Fibroblast of skin of right biceps (primary cell): ENCODE data around the gene LAMA1.

Source experiments
- DNase-seq: peaks from one replicate; pipeline ENCODE4 v3.0.0-alpha.2; 2013

The LAMA1 gene

DNA sequence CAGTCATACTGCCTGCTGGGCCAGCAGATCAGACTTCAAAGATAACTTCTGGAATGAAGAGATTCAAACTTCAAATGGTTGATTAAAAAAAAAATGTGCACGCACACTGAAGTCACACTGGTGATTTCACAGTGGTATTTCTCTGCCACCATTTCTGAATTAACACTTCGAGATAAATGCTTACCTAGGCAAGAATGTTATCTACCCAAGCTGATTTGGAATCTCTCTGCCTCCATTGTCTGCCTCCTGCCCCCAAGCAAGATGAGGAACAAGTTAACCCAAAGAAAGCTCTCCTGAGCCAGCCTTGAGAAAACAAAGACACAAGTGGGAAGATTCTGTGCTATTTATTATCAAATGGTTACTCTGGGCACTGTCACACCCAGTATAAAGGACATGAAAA is 6.5 kb downstream of the LAMA1 start:
- DNase-seq: no peak

DNA sequence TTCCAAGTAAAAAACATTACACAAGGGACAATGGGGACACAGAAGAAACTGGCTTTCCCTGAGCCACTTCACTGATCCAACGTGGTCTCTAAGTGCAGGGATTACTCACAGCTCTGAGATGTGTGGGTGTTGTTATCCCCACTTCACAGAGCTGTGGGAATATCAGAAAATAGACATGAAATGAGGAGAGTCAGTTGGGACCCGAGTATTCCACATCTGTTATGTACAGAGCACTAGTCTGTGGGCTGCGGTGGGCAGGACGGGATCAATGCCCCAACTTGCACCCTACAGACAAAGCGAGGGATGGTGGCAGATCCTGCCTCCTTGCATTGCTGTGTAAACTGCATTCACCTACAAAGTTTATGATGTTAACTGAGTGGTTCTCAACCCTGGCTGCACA is 11.7 kb downstream of the LAMA1 start:
- DNase-seq: no peak

DNA sequence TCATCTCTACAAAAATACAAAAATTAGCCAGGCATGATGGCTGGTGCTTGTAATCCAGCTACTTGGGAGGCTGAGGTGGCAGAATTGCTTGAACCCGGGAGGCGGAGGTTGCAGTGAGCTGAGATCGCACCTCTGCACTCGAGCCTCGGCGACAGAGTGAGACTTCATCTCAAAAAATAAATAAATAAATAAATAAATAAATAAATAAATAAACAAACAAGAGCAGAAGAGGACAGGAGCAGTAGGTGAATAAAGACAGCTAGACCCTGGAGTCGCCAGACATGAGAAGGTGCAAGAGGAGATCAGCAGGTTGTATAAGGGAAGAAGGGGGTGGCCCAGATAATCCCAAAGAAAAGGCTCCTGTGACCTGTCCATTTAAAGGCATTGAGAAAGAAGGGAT is 12.3 kb downstream of the LAMA1 start:
- no peak for DNase-seq

DNA sequence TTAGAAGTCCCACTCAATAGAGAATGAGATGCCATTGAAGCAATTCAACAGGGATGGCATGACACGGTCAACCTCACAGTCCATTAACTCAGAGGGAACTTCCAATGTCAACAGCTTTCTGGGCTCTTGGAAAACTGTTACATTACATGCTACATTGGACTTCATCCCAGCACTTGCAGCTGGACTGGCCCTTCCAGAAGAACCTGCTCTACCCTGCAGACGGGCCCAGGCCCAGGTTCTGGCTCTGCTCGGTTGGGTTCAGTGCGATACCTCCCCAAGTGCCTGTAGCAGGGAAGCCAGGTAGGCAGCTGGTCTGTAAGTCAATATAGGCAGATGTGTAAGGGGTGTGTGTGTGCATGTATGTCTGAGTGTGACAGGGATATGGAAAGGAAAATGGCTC is 12.9 kb downstream of the LAMA1 start:
- DNase-seq: no peak

DNA sequence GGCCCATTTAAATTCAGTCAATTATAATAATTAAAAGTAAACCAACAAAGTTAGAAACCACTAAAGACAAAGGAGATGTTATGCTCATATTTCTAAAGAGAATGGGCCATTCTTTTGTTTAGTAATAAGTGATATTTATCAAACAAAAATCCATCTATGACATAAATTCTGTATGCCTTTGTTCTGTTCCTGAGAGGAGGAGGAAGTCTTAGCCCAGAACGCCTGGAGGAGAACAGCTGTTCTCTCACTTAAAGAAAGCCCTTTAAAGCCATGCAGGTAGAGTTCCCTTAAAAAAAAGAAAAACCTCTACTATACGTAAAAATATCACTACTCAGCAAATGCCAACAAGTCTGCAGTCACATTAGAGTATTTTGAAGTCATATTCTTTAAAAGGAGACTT is 15.5 kb downstream of the LAMA1 start:
- no peak for DNase-seq

DNA sequence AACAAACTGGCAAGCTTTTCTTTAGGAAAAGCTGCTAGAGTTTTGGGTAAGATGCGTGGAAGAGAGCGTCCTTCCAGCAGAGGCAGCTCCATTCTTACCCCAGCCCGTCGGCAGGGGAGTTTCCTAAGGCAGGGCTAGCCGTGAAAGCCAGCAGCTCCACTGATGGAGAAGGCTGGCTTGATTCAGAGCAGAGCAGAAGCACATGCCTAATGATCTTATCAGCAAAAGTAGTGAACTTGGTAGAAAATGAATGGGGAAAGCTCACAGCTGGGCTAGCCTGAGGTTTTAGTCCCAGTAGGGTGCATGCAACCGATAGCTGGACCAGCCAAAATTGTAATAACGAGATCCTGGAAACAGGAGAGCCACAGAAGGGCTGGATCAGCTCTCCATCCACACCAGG is 20.8 kb downstream of the LAMA1 start:
- DNase-seq: no peak

DNA sequence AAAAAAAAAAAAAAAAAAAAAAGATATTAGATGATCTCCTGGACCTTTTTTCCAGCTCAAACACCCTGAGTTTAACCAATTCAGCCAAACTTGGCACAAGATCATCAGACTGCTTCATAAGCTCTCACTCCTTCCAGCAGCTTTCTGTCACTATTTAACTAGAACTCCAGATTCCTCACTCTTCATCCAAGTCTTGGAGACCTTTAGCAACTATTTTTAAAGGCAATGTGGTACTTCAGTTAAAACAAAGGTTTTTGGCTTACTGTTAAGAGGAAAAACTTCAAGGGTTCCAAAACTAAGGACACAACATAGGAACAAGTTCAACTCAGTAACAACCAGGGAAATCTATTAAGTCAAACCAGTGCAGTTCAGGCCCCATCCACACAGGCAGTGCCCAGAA is 23.2 kb downstream of the LAMA1 start:
- DNase-seq: no peak

DNA sequence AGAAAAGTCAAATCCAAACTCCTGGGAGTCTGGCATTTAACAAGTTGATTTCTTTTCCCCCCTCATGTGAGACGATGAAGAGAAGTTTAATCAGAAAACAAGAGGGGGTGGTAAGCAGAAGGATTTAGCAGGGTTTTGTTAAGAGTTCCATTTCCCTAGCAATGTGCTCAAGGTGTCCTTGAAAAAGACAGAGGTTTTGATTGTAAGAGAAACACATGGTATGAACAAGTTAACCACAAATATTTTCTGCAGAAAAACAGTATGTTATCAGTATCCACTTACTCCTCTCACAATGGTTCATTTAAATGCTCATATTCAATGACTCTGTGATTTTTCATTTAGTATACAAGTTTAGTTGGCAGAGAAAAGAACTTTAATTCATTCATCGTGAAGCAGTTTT is 26.8 kb downstream of the LAMA1 start:
- DNase-seq: peak; percentile 8

DNA sequence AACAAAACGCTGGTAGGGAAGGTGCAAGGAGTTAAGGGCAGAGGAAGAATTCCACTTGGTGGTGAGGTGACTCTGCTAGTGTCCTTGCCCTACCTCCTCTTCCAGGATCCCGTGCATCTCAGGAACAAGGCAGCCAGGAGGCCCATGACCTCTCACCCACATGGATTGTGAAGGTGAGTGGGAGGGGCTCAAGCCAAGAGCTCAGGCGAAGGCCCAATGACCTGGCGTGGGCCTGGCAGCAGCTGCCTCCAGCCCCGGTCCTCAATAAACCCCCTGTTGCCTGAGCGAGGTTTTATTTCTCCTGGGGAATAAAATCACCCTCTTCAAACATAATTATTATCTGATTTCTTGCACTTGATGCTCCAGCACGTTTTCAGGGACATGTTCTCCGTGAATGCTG is 28.2 kb downstream of the LAMA1 start:
- DNase-seq: no peak

DNA sequence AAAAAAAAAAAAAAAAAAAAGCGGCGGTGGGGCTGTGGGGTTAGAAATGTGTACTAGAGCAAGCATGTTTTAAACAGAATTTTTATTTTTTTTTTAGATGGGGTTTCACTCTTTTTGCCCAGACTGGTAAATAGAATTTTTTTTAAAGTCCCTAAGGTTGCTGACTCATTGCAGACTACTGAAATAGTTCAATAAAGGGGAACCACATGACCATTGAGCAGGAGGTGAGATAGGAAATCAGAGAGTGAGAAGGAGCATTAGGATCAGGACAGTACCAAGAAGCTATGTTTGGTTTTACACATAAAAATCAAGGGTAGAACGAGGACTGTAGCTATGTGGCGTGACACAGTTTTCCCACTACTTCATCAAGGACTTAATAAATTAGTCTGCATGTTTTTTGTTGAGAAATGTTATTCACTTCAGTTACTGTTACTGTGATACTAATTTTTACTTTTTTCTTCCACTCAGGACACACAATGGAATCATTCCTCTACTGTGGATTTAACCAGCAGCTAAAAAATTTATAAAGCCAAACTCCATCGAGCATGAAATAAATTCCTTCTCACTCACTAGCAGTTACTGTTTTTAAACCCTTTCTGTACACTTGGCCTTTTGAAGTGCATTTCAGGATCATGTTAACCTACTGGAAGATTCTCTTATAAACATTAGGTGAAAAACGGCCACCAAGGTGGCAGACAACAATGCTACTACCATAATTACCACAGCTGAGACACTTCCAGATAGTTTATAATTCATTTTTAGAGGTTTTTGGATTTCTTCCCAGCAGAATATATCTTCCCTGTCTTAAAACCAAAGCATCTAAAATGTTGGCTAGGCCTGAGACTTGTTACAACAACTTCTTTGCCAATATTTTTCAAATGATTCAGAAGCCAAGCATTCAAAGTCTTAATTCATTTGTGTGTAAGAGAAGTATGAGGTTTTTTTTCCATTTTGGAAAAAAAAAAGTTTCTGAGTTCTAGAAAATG is 33.2 kb downstream of the LAMA1 start:
- DNase-seq: peak; percentile 89

DNA sequence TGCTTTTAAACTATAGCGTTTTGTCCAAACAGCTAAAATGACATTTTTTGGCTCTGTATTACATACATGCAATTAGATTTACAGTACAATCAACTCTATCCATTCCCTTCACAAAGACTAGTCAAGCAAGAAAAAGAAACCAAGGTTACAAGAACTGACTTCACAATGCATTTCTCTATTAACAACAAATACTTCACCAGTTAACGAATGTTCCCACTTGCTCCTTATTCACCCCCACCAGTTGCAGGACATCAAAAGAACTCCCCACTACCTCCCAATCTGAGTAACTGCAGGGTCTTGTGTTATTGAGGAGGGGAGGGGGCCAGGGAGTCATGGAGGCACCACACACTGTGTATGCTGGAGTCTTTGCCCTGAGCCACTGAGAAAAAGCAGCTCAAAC is 34.9 kb downstream of the LAMA1 start:
- DNase-seq: no peak

DNA sequence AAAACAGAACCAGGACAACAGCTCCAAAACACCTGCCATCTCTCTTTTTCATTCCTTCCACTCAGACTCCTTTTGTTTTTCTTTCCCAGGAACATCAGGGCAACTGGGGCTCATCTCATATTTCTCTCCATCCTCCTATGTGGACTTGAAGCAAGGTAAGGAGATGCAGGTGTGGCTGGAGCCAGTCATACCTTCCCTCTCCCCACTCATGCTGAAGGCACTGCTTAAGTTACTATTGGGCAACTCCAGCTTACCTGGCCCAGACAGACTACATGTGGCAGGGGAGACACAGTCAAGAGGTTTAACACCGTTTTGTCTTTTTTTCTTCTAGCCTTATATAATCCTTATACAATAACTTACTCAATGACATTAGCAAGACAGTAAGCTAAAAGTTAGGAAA is 38.4 kb downstream of the LAMA1 start:
- no peak for DNase-seq

DNA sequence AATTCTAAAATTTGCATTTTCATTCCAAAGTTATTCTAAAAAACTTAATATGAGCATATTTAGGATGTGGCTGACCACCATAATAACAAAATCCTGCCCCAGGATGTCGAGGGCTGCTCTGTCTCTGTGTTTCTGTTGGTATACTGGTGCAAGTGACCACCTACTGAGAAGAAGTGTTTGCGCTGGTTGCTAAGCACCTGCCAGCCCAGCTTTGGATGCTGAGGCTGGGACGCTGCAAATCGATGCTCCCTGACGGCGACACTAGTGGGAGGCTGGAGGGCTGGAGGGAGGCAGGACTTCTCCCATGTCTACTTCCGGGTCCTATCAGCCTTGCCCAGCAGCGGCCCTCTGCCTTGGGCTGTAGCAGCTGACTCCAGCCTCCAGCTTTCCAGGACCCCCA is 45.0 kb downstream of the LAMA1 start:
- DNase-seq: no peak

DNA sequence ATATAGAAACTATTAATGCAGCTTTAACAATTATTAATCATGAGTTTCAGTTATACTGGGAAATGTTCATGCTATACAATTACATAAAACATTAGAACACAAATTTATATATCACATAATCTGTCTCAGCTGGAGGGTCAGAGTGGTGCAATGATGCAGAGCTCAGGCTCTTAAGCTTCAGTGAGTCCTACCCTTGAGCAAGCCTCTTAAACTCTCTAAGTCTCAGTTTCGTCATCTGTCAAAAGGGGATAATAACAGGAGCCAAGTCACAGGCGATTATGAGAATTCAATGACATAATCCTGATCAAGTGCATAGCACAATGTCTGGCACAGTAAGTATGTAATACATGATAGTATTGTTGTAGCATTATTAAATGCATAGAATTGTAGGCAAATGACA is 46.0 kb downstream of the LAMA1 start:
- no peak for DNase-seq

DNA sequence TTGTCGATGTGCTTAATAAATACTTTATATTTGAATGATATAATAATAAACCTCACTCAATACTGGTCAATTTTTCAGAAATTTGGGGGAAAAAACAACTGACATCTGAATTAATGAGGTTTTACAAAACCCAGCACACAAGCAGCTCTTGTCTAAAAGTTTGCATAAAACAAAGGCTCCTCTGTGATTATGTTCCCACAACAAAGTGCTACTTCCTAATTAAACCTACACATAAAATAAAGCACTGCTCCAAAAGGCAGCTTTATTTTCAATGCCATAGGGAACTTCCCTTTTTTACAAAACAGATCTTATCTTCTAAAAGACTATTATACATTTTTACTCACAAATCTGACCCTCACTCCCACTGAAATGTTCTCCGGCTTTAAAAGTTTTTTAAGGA is 47.1 kb downstream of the LAMA1 start:
- no peak for DNase-seq

DNA sequence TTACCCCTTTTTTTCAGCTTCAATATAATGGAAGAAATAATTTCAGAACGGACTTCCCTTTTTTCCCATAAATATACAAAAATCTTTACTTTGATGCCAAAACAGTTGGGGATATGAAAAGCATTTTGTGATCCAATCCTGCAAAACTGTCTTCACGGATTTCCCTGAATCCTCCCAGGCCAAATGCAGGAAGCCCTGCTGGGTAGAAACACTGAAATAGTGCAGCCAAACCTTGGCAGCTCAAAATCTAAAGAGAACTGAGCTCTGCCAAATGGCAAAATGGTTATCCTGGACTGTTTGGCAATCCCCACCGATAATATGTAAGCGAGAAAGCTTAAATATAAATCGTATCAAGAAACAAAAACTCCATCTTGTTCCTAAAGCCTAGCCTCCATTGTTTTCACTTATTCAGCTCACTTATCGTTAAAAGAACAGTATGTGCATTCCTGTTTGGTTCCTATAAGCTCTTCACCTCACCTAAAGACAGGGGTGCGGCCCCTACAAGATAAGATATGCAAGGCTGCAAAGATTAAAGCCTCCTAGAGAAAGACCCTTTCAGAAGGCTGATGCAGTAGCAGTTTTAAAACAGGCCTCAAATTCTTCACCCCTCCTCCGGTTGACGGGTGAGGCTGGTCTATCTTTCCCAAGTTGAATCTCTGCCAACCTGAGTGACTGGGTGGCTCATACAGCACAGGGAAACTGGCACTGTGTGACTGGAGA is 48.6 kb downstream of the LAMA1 start:
- DNase-seq: no peak

DNA sequence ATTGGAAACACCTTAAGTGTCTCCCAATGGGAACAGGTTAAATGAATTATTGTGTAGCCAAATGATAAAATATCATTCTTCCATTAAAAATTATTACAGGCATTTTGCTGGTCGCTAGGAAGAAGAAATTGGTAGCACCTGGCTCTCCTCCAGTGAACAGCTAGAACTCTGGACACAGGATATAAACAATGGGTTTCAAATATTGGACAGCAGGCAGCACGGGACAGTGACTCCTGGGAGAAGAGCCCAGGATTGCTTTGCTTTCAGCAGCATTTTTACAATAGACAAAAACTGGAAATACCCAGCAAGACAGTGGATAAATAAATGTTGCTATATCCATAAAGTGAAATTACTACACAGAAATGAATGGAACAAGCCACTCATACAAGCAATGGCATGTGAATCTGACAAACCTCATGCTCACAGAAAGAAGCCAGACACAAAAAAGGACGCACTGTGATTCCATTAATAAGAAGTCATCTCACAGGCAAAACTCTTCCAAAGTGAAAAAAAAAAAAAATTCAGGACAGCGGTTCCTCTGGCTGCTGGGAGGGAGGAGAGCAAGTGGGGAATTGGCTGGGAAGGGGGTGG is 50.5 kb downstream of the LAMA1 start:
- DNase-seq: no peak

DNA sequence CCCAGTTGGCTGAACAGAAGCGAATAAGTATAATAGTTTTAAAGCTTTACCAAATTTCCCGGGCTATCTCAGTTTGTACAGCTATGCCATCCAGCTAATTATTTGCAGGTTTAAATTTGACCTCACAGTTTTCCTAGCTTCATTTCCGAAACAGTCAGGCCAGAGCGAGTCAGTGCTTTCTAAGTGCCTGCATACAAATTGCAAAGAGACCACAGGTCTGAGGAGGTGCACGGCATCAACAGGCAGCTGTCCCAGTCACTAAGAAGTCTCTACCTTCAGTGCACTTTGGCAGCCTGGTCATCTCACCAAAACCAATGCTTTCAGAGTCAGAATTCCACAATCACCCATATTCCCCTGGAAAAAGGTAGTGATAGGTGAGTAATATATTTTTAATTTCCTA is 51.9 kb downstream of the LAMA1 start:
- no peak for DNase-seq

DNA sequence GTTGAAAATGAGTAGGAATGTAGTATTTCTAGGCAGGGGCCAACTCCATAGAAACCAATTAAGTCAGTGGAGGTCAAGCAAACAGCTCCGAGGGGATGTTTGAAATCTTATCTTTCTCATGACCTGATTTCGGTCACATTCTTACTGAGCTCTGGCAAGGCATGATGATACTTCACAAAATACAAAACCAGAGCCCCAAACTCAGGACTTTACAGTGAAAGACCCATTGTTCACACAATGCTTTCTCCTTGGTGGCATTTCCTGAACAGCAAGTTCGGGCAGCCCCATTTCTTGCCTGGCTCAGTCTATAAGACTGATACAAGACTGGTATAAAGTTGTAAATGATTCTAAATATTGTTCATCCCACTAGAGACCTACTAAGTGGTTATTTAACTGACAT is 53.3 kb downstream of the LAMA1 start:
- no peak for DNase-seq

DNA sequence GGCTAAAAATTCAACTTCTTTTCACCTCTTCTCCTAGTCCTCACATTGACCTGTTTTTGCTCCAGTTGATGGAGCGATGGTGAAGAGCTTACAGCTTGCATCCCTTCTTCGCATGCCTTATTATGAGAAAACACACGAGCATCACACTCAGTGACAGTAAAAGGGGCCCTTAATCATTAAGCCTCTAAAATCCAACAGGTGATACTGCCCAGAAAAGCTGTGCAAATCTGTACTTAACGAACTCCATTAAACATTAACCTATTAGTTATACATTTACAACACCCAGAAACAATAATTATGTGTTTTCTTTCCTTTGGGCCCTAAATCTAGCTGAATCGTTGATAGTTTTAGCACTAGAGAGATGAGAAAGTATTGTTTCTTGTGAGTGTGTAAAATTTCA is 54.8 kb downstream of the LAMA1 start:
- no peak for DNase-seq

DNA sequence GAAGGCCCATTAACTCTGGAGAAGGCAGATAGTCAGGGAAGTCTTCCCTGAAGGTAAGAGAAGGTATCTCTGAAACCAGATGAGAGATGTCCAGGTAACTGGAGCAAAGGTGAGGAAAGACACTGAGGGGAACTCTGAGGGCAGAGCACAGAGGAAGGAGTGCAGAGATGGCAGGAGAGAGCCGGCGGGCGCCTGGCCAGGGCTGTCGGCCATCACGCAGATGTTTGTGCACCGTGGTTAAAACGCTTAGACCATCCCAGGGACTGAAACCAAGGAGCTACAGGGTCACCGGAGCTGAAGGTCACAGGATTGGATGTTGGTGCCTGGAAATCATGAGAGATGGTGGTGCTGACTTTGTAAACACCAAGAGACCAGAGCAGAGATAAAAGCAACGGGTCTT is 55.4 kb downstream of the LAMA1 start:
- no peak for DNase-seq

DNA sequence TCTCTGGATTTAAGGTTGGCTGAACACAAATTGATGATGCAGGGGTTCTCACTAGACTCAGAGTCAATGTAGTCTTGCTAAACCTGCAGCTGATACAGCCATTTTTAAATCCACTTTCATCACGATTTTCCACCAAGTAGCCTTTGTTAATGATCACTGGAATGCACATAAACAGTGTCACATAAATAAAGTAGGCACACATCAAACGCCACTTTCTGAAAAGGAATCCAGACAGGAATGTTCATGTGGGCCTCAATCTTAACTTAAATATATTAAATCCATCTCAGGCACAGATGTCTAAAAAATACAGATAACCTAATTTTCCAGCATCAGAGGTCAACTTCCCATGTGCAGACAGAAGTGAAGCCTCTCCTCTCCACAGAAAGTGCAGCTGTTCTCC is 58.3 kb downstream of the LAMA1 start:
- DNase-seq: no peak

DNA sequence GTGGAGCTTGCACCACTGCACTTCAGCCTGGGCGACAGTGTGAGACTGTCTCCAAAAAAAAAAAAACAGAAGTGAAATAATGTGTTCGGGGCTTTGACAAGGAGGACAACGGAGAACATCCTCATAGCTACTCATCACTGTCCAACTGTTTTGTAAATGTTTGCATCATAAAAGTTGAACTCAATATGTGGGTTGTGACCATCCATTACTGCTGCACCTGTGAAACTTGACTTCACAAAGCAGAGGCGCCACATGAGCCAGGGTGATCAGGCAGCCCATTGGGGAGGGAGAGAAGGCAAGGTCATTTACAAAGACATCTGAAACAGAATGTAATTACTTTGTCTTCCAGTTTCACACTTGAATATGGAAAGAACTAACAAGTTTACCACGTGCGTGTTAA is 61.6 kb downstream of the LAMA1 start:
- no peak for DNase-seq

DNA sequence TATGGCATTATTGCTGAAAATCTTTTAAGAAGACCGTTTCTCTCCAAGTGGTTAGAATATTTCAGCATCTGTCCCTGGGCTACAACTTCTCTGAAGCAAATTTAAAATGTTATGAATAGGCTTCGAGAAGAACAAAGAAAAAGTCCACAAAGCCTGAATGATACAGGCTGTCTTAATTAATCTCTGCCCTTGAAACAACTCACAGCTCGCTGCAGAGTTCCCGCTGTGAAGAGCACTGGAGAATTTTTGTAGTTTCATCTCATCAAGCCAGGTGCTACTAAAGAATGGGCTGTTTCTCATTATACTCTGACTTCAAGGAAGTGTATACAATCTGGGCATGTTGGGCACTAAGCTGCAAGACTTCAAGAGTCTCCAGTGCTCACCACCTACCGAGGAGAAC is 67.6 kb downstream of the LAMA1 start:
- no peak for DNase-seq
